ENCODE measurements around the gene HIVEP3. TPM values are rescaled to one million over a fixed set of nuclear protein-coding genes. Genes with fewer than 3 reads are reported as not detected.
A peak's percentile ranks its signal among the peaks of the same experiment; 100 is the strongest.

HIVEP3 gene
- total RNA-seq, 4 donors from 2014 or later: 4.6 to 8.3 (median 6.5) TPM

GRCh38 chr1:41629571-41629970 is 289.2 kb downstream of the HIVEP3 start:
- Histone ChIP-seq H3K36me3 (no peaks in the 10 kb centered on the region), H3K4me3 (no peak overlapping the region), H3K27ac (no peak overlapping the region), H3K9me3 (no peaks in the 10 kb centered on the region), H3K27me3 (no peaks in the 10 kb centered on the region), H3K4me1 (no peaks in the 10 kb centered on the region)
- no peak for DNase-seq
- no peak for TF ChIP-seq POLR2A (IDR thresholded peaks at IDR 0.05)
- TF ChIP-seq, protein P1, sequence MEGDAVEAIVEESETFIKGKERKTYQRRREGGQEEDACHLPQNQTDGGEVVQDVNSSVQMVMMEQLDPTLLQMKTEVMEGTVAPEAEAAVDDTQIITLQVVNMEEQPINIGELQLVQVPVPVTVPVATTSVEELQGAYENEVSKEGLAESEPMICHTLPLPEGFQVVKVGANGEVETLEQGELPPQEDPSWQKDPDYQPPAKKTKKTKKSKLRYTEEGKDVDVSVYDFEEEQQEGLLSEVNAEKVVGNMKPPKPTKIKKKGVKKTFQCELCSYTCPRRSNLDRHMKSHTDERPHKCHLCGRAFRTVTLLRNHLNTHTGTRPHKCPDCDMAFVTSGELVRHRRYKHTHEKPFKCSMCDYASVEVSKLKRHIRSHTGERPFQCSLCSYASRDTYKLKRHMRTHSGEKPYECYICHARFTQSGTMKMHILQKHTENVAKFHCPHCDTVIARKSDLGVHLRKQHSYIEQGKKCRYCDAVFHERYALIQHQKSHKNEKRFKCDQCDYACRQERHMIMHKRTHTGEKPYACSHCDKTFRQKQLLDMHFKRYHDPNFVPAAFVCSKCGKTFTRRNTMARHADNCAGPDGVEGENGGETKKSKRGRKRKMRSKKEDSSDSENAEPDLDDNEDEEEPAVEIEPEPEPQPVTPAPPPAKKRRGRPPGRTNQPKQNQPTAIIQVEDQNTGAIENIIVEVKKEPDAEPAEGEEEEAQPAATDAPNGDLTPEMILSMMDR (IDR thresholded peaks at IDR 0.05): no peak

DNA sequence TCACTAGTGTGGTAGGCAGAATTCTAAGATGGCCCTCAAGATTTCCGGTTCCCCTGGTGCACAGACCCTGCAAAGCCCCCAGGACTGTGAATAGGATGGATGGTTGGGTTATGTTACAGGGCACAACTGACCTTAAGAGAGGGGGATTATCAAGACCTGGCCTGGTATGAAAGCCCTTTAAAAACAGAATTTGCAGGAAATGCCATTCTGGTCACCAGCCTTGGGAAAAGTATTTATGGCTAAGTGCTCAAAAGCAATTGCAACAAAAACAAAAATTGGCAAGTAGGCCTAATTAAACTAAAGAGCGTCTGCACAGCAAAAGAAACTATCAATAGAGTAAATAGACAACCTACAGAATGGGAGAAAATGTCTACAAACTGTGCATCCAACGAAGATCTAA is 289.6 kb downstream of the HIVEP3 start:
- no peak overlapping the region for H3K4me3 ChIP-seq
- DNase-seq: no peak
- H3K36me3 ChIP-seq: no peaks in the 10 kb centered on the region
- no peak overlapping the region for H3K27ac ChIP-seq
- no peak for TF ChIP-seq POLR2A (IDR thresholded peaks at IDR 0.05)
- TF ChIP-seq, protein P1 (IDR thresholded peaks at IDR 0.05): no peak
- H3K27me3 ChIP-seq: no peaks in the 10 kb centered on the region
- H3K4me1 ChIP-seq: no peaks in the 10 kb centered on the region
- H3K9me3 ChIP-seq: no peaks in the 10 kb centered on the region

DNA sequence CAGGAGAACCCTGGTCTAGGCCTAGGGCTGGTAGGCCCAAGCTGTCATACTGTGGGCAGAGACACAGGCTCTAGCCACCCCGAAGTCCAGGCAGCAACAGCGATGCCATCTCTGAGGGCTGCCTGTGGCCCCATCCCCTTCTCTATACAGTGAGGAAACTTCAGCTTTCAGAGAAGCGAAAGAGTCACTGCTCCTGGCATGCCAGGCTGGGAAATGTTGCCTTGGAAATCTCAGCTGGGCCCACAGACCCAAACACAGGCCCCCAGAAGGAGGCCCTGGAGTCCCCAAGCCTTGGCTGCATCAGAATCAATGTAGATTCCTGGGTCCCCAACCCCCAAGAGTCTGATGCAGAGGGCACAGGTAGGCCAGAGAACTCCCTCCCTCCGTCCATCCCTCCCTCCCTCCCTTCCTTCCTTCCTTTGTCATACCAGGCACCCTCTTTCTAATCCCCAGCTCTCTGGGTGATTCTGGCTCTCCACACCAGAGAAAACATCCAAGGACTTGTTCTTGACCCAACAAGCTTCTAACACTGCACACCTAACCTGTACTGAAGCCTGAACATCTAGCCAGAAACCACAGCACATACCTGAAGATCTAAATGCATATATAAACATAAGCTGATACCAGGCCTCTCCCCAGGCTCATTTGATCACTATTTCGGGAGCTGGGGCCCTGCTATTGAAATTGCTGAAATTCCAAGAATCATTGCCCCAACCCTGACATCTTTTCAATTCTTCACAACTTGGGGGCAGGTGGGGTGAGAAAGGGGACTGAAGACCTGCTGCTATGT is 291.0 kb downstream of the HIVEP3 start:
- no peak overlapping the region for H3K4me3 ChIP-seq
- no peaks in the 10 kb centered on the region for H3K36me3 ChIP-seq
- peaks cover 0 to 12% (median 3%) of the 10 kb centered on the region in 4 donors for H3K4me1 ChIP-seq
- TF ChIP-seq, protein P1 (IDR thresholded peaks at IDR 0.05): no peak
- no peak for TF ChIP-seq POLR2A (IDR thresholded peaks at IDR 0.05)
- no peaks in the 10 kb centered on the region for H3K27me3 ChIP-seq
- DNase-seq: peak in 1 of 3 donors; percentile 19
- no peaks in the 10 kb centered on the region for H3K9me3 ChIP-seq
- no peak overlapping the region for H3K27ac ChIP-seq

GRCh38 chr1:41626616-41627375 is 291.9 kb downstream of the HIVEP3 start:
- H3K9me3 ChIP-seq: no peaks in the 10 kb centered on the region
- no peaks in the 10 kb centered on the region for H3K27me3 ChIP-seq
- TF ChIP-seq, protein P1 (IDR thresholded peaks at IDR 0.05): no peak
- no peak for TF ChIP-seq POLR2A (IDR thresholded peaks at IDR 0.05)
- peak in 1 of 3 donors; percentile 39 for DNase-seq
- H3K36me3 ChIP-seq: no peaks in the 10 kb centered on the region
- H3K4me3 ChIP-seq: no peak overlapping the region
- H3K27ac ChIP-seq: no peak overlapping the region
- H3K4me1 ChIP-seq: peaks cover 0 to 12% (median 3%) of the 10 kb centered on the region in 4 donors

GRCh38 chr1:41626146-41626545 is 292.6 kb downstream of the HIVEP3 start:
- TF ChIP-seq POLR2A (IDR thresholded peaks at IDR 0.05): no peak
- Histone ChIP-seq H3K27me3 (no peaks in the 10 kb centered on the region), H3K9me3 (no peaks in the 10 kb centered on the region), H3K27ac (no peak overlapping the region), H3K36me3 (no peaks in the 10 kb centered on the region), H3K4me3 (no peak overlapping the region), H3K4me1 (peaks cover 0 to 12% (median 3%) of the 10 kb centered on the region in 4 donors)
- peak in 1 of 3 donors; percentile 24 for DNase-seq

- no peaks in the 10 kb centered on the region for H3K9me3 ChIP-seq
- DNase-seq: peak in 1 of 3 donors; percentile 44
- H3K27ac ChIP-seq: peak overlapping the region in 1 of 4 donors; percentile 44
- peaks cover 0 to 12% (median 3%) of the 10 kb centered on the region in 4 donors for H3K4me1 ChIP-seq
- no peak overlapping the region for H3K4me3 ChIP-seq
- no peak for TF ChIP-seq POLR2A (IDR thresholded peaks at IDR 0.05)
- TF ChIP-seq, protein P1 (IDR thresholded peaks at IDR 0.05): no peak
- no peaks in the 10 kb centered on the region for H3K36me3 ChIP-seq
- no peaks in the 10 kb centered on the region for H3K27me3 ChIP-seq
These were observed 295.0 kb downstream of the HIVEP3 start for GRCh38 chr1:41623736-41624135.
